ENCODE measurements around the gene RCVRN. TPM values are rescaled to one million over a fixed set of nuclear protein-coding genes. Genes with fewer than 3 reads are reported as not detected.
A peak's percentile ranks its signal among the peaks of the same experiment; 100 is the strongest.
"Not testable (repeated sequence)": the region's sequence is repeated elsewhere in the genome, so short reads cannot be mapped to it uniquely, and the experiment has no call there.

RCVRN gene
- total RNA-seq, 1 donor from 2014 or later = not detected

DNA sequence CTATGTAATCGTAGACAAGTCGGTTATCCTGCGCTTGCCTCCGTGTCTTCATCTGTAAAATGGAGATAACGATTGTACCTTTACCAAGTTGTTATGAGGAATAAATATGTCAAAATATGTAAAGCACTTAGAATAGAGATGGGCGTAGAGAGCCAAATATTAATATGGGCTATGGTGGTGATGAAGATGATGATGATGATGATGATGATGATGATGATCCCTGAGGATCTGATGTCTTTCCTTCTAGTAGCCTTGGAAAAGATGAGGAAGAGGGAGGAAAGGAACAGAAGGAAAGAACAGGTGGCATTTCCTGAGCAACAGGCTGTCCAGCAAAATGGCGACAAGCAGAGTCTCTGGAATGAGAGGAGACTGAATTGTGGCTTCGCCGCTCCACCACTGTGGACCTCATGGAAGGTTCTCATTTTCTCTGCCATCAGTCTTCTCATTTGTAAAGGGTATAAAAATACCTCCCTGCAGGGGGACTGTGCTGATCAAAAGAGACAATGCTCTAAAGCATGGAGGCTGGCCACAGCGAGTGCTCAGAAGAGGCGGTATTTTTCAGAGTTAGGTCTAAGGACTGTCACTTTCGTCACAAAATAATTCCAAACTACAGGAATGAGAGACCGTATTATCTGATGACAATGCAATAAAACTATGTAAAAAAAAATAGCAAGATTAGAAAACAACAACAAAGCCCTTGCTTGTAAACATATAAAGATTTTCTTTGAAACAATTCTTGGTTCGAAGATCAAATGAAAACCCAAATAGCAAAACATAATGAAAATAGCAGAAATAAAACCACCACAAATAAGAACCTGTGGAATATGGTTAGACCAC, 17.2 kb upstream of the RCVRN start:
- DNase-seq (ENCODE audit: low spot score) (no peak), ATAC-seq (no peak)

DNA sequence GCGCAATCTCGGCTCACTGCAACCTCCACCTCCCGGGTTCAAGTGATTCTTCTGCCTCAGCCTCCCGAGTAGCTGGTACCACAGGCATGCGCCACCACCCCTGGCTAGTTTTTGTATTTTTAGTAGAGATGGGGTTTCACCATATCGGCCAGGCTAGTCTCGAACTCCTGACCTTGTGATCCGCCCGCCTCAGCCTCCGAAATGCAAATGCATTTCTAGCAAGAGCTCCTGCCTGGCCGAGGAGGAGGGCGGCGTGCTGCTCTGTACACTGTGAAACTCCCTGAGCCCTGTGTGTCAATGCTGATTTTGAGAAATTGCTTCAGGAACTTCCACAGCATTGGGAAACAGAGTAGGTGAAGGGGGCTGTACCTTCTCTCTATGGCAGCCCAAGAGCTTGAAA, 16.1 kb upstream of the RCVRN start:
- DNase-seq (ENCODE audit: low spot score); ATAC-seq: not testable (repeated sequence)

DNA sequence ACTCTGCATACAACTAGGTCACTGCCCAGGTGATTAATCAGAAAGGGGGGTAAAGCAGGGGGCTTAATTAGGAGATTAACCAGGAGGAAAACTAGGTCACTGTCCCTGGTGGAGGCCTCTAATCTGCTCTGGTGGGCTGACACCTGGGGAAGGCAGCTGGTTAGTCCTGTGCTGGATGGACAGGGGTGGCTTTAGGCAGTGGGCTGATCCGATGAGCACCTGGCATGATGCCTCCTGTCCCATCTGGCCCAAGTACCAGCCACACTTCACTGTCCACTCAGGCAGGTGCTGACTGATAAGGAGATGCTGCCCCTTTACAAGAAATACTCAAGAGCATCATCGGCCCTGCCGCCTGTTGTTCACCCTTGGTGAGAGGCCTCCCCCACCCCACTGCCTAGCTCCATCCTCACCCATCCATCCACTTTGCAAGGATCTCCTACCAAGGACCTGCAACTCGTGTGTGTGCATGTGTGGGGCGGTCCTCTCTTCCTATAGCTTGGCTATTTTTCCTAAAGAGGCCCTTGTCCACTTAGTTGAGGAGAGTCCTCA, 13.8 kb upstream of the RCVRN start:
- DNase-seq (ENCODE audit: low spot score) (no peak), ATAC-seq (no peak)

DNA sequence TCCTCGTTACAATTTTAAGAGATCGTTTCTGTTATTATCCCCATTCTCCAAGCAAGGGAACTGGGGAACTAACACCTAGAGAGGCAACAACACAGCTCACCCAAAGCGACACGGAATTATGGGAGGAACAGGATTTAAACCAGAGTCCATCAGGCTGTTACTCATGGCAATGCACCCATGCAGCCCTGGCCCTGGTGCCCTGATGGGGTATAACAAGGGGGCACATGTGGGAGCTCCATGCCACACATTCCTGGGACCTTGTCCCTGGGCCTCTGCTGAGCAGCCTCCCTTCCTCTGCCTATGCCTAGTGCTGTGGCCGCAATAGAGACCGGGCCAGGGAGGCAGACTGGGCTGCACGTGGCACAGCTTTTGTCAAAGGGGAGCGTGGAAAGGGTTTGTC, 13.3 kb upstream of the RCVRN start:
- DNase-seq (ENCODE audit: low spot score) = no peak
- ATAC-seq = no peak

DNA sequence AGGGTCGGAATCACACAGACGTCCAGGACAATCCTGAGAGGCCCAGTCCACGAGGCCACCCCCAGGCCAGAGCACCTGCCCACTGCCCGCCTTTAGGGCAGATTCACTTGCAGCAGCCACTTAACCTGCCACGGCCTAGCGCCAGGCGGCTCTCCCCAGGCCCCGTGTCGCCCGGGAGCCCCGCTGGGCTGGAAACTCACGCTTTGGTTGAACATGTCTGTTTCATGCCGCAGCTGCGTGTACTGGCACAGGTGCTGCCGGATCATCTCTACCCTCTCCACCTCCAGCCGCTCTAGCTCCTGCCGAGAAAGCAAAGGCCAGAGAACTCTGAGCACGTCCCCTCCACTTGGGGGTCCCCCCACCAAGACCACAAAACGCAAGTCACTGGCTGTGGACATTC, 12.7 kb upstream of the RCVRN start:
- DNase-seq (ENCODE audit: low spot score) = no peak
- no peak for ATAC-seq

DNA sequence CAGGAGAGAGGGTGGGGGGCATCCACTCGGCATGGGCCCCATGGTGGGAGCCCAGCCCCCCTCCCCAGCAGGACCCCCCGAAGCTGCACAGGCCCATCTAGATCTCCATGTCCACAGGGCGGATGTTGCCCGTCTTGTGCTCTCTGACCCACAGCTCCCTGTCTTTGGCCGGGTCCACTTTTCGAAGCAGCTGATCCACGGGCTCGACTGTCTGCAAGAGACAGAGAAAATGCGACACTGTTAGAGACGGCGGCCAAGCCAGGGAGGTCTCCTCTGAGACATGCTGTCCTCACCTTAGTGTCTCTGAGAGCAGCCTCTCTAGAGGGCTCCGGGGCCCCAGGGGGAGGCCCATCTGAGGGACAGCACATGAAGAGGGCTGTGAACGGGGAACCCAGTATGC, 12.1 kb upstream of the RCVRN start:
- ATAC-seq = no peak
- no peak for DNase-seq (ENCODE audit: low spot score)

DNA sequence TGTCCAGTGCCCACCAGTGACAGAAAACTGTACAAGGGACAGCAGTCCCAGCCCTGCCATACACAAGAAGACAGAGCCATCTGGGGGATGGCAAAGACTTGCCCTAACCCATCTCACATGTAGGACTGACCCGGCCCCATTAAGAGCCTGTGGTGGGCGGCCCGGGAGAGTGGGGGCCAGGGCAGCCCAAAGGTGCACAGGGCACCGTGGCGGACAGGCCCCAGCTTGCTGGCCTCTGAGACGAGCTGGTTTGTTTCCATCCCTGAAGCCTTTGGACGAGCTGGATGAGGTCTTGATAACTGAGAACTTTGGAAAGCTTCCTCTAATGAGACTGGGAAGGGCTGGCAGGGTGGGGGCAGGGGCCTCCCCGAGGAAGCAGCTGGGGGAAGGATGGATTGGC, 11.0 kb upstream of the RCVRN start:
- ATAC-seq (no peak), DNase-seq (ENCODE audit: low spot score) (no peak)

DNA sequence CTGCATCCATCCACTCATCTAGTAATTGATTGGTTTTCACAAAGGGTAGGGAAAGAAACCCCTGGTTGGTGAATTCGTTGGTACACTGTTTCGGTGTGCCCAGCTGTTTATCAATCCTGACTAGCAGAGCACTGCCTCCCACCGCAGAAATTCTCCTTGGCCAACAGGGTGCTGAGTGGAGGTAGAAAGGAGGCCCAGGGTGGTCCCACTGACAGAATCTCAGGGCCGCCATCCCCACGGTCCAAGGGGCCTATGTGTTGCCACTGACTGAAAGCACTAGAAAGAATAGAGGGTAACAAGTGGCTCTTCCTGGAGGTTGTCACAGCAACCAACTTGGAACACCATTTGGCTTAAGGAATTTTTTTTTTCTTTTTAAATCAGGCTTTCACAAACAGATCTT, 8.4 kb upstream of the RCVRN start:
- ATAC-seq = no peak
- DNase-seq (ENCODE audit: low spot score) = no peak

DNA sequence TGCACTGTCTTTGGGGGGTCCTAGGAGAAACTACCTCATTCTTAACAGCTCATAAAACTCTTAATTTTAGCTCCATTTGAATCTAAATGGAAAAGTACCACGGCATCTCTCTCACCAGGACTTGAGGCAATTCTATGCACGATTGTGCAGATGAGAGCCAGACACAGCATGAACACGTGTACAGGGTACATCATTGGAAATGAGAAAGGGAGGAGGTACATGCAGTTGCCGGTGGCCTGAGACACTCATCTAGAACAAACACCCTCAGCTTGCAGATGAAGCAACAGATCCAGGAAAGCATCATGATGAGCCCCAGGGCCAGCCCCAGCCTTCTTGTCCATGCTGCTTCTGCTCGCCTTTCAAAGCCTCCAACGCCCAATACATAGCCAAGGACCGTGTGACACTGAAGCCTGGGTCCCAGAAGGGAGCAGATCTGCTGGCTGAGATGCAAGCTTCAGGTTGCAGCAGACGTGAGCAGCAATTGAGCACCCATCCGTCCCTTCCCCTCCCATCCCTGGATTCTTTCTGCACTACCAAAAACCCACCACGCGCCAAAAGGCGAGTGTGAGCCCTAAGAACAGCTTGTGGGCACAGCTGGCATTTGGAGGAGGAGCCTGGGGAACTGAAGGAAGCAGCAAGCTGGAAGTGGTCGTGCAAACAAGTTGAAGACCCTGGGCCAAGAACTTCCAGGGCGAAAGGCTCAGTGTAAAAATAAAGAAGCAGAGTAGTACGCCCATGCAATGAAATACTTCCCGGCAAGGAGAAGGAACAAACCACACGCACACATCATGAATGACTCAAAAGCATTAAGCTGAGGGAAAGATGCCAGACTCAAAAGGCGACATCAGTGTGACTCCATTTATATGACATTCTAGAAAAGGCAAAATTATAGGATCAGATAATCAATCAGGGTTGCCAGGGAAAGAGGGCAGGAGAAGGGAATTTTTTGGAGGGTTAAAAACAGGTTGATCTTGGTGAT, 7.3 kb upstream of the RCVRN start:
- DNase-seq (ENCODE audit: low spot score) (no peak), ATAC-seq (no peak)

DNA sequence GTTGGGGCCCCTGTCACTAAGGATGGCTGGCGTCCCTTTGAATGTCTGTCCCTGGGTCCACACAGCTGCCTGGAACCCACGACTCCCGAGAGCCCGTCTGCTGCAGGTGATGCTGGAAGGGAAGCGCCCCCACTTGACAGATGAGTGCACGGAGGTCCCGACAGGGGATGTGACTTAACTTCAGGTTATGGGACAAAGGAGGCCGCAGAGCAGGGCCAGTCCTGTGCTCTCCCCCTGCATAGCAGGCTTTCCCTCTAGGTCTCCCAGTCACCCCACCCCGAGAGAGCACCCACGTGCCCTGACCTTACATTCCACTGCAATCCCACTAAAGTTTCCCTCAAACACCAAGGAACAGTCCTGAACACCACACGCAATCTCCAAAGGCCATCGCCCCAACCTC, 6.0 kb upstream of the RCVRN start:
- ATAC-seq (no peak), DNase-seq (ENCODE audit: low spot score) (no peak)

DNA sequence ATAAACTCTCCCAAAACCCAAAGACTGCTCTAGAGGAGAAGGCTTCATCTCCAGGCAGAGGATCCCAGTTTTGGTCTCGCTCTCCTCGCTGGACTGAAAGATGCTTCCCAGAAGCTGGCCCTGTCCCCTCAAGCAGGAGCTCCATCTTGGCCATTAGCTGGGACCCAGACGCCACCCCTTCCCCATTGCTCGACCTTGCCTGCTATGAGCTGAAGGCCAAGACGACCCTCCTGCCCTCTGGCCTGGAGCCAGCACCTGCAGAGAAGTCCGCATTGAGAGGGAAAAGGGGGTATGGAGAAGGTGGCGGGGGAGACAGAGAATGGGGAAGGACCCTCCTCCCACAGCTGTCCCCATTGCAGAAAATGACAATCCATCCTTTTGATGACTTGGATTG, 3.6 kb upstream of the RCVRN start:
- DNase-seq (ENCODE audit: low spot score) = no peak
- no peak for ATAC-seq

DNA sequence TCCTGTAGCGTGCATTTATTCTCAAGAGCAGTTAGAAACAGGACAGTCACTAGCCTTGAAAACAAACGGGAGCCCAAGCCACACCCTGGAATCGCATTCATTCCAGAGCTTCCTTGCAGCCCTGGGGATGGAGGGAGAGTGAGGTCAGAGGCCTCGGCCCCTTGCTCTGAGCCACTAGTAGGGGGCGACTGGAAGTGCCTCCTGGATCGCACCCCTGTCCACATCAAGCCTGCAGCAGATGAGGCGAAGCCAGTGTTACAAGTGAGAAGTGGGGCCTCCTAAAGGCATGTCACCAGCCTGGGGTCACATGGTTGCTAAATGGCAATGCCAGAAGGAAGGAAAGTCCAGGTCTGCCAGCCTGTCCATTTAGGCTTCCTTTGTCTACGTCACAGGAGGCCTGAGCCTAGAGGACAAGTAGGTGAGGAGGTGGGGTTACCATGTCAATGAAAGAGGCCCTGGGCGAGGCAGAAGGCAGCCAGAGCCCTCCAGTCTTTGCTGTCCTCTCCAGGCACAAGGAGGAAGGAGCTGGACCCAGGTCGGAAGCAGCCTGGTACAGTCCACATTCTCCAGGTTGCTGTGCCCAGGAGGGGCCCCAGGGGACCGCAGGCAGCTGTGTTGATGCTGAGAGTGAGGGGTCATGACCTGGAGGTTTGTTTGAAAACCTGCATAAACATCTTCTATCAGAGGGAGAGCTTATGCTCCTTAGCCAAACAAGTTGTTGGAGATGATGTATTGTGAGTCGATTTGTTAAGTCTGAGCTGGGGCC, 3.0 kb upstream of the RCVRN start:
- no peak for DNase-seq (ENCODE audit: low spot score)
- ATAC-seq = no peak

DNA sequence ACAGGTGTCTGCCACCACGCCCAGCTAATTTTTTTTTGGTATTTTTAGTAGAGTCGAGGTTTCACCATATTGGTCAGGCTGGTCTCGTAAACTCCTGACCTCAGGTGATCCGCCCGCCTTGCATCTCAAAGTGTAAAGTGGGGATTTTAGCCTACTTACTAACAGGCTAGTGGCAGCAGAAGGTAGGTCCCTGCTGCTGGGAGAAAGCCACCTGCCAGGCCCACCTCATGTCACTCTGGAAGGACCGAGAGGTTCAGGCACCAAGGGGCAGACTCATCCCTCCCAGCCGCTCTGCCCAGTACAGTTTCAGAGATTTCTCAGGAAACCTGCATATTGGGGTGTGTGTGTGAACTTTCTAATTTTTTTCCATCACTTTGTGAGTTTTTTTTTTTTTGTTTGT, 2.1 kb upstream of the RCVRN start:
- DNase-seq (ENCODE audit: low spot score) (no peak), ATAC-seq (no peak)

DNA sequence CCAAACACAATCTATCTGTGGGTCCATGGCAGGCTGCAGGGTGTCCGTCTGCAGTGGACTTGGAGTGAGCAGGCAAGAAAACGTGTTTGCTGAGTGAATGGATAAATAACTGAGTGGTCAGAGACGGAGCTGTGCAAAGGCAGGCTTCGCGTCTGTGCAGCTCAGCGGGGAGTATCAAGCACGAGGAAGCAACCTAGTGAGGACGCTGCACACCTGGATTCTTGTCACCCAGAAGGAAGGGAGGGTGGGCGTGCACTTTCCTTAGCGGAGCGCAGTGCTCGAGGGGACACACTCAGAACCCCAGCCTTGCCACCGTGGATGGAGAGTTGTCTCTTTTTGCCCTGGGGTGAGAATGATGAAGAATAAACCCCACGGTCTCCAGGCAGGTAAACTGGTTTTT, 1.5 kb upstream of the RCVRN start:
- DNase-seq (ENCODE audit: low spot score) (no peak), ATAC-seq (no peak)

DNA sequence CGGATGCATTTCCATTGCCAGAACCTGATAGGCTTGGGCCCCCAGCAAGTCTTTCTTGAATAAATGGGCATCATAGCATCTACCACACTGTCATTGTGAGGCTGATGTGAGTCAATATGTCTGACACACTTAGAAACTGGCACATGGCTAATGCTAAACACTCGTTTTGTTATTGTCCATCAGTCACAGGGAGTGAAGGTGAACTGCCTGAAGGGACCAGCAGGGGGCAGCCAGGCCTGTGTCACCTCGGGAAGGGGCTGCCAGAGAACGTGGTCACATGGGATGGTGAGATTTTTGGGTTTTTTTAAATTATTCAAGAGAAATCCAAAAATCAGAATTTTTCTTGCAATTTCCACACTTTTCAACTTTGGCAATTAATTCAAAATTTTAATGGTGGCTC, 831 bp upstream of the RCVRN start:
- DNase-seq (ENCODE audit: low spot score) (no peak), ATAC-seq (peak; percentile 40)

DNA sequence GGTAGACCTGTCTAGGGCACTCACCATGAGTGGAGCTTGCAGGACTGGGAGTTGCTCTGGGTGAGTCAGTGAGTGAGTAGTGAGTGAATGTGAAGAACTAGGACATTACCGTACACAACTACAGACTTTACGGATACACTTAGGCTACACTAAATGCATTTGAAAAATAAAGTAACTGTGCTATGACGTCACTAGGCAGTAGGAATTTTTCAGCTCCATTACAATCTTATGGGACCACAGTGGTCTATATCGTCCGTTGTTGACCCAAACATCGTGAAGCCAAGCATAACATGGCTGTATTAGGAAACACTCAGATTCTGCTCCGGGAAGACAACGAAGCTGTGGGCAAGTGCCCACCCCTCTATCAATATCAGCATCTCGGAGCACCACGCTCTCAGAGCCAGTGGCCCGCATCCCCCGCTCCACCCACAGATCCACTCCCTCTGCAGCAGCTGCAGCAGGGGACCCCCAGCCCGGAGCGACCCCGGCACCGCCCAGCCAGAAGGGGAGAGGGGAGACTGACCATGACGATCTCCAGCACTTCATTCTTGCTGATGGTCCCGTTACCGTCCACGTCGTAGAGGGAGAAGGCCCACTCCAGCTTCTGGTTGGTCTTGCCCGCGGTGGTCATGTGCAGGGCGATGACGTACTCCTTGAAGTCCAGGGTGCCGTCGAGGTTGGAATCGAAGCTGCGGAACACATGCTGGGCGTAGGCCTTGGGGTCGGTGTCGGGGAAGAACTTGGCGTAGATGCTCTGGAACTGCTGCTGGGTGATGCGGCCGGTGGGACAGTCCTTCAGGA, 594 bp downstream of the RCVRN start:
- ATAC-seq (no peak), DNase-seq (ENCODE audit: low spot score) (no peak)

DNA sequence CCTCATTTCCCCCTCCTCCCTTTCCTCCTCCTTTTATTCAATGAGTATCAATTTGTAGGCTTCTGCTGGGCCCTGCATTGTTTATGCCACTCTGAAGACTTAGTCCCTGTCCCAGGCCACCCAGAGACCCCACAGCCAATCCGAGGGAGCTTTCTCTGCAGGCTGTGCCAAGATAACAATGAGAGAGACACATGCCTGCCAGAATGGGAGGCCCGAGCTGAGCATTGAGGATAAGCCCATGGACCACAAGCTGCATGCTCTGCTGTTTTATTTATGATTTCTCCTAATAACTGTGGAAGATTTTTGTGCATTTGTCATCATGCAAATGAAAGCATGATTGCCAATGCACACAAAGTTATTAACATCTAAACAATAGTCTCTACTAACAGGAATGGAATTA, 3.0 kb downstream of the RCVRN start:
- DNase-seq (ENCODE audit: low spot score) (no peak), ATAC-seq (no peak)

DNA sequence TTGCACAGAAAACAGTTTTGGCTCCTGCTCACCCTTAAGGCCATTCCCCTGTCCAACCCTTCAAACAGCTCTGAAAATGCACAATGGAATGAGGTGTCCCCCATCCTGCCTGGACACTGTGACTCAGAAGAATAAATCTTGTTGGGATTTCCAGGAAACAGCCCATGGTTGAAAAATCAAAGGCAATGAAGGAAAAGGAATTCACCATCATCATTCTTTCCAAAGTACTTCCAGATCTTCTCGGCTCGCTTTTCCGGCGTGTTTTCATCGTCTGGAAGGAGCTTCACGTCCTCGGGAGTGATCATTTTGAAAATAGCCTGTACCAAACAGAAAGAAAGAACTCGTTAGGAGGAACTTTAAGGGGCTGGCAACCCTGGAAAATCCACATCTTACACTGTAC, 4.3 kb downstream of the RCVRN start:
- DNase-seq (ENCODE audit: low spot score) = no peak

DNA sequence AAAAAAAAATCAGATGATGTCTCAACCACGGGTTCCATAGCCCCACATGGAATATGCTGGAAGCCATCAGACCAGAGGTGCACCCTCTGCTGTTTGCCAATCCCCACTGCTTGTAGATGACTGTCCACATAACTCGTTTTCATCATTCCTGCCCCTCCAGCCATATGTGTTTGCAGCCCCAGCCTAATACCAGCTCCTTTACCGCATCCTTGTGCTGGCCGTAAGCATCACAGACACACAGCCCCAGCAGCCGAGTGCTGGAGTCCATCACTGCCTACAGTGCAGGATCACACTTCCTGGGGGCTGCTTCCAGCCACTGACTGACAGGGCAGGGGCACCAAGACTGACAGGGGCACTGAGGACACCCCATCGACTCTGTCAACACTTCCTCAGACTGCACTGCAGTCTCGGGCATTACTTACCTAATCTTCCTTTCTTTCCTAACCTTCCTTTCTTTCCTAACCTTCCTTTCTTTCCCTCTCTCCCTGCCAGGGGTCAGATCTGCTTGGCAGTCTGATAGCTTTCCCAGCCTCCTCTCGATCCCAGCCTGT, 5.0 kb downstream of the RCVRN start:
- DNase-seq (ENCODE audit: low spot score) (no peak), ATAC-seq (peak; percentile 17)

More for the DNA sequence above, 4.3 kb downstream of the RCVRN start:
- ATAC-seq = no peak
